Skeletal muscle satellite cell (primary cell): Measurements from ENCODE around the gene PPA1. TPM values are rescaled to one million over a fixed set of nuclear protein-coding genes. Genes with fewer than 3 reads are reported as not detected.

Experiments
- H3K27me3 ChIP-seq: 2 replicates; pipeline ENCODE4 v1.7.0; 2013; ENCODE audit warnings: low read length; ENCODE audit not compliant: control insufficient read depth, insufficient read depth
- H3K36me3 ChIP-seq: 2 replicates; pipeline ENCODE4 v1.7.0; 2013; ENCODE audit warnings: mild to moderate bottlenecking, control low read depth, low read length; ENCODE audit not compliant: insufficient read depth
- H3K4me1 ChIP-seq: 2 replicates; pipeline ENCODE4 v1.7.0; 2013; ENCODE audit warnings: low read length; ENCODE audit not compliant: control insufficient read depth, insufficient read depth
- H3K4me2 ChIP-seq: 2 replicates; pipeline ENCODE4 v1.7.0; 2013; ENCODE audit warnings: mild to moderate bottlenecking, low read length
- H3K4me3 ChIP-seq: 2 replicates; pipeline ENCODE4 v1.7.0; 2013; ENCODE audit warnings: low read length
- H3K9ac ChIP-seq: 2 replicates; pipeline ENCODE4 v1.7.0; 2013; ENCODE audit warnings: mild to moderate bottlenecking, low read depth, low read length, moderate library complexity
- H3K9me3 ChIP-seq: replicated peaks from 2 replicates; pipeline ENCODE4 v1.7.0; 2013; ENCODE audit warnings: mild to moderate bottlenecking, control low read depth, low read length
- total RNA-seq: library from RNA; depleted of rRNA; stranded (reverse); fragments of >200 nt; gene quantifications from 2 replicates; pipeline ENCODE4 v1.2.3, GENCODE V29; 2012; rRNA removed

Gene PPA1
- total RNA-seq = 222 and 323 TPM in 2 replicates

- H3K9me3 ChIP-seq = no peaks in the 10 kb centered on the region
- no peaks in the 10 kb centered on the region for H3K27me3 ChIP-seq
- peak within 1 kb of the TSS; percentile 80 for H3K4me3 ChIP-seq
- peaks cover 5% of the 10 kb centered on the region for H3K36me3 ChIP-seq
- H3K4me1 ChIP-seq = peaks cover 14% of the 10 kb centered on the region
- peak within 1 kb of the TSS; percentile 90 for H3K9ac ChIP-seq
- peak within 1 kb of the TSS; percentile 97 for H3K4me2 ChIP-seq
Measured at GRCh38 chr10:70233109-70233938, at the start of gene PPA1. TSS of gene PPA1 (minus strand) at chr10:70233429. CDS start at chr10:70233327, 102 bp downstream.

DNA sequence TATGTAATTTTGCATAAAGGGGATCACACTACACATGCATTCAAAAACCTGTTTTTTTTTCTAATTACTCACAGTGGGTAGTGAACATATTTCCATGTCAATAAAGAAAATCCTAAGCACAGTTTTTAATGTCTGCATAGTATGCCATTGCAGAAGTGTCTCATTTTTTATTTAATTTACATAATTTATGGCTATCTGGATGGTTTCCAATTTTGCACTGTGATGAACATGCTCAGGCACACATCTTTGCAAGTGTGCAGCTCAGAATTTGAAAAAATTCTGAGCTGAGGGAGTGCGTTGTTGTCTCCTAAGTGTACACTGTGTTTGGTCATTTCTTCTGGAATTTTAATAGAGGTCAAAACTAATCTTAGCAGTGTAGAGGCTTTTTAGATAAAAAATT is 48.4 kb upstream of the PPA1 start:
- no peaks in the 10 kb centered on the region for H3K36me3 ChIP-seq
- no peak overlapping the region for H3K9ac ChIP-seq
- peaks cover 60% of the 10 kb centered on the region for H3K27me3 ChIP-seq
- no peak overlapping the region for H3K4me2 ChIP-seq
- H3K4me3 ChIP-seq = no peak overlapping the region
- peaks cover 4% of the 10 kb centered on the region for H3K4me1 ChIP-seq
- no peaks in the 10 kb centered on the region for H3K9me3 ChIP-seq

DNA sequence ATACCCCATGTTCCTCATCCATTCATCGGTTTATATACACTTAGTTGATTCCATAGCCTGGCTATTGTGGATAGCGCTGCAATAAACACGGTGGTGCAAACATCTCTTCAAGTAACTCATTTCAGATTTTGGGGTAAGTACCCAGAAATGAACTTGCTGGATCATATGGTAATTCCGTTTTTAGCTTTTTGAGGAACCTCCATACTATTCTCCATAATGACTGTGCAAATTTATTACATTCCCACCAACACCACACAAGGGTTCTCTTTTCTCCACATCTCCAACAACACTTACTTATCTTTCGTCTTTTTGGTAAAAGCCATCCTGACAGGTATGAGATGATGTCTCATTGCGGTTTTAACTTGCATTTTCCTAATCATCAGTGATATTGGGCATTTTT is 46.9 kb upstream of the PPA1 start:
- no peak overlapping the region for H3K4me2 ChIP-seq
- no peaks in the 10 kb centered on the region for H3K36me3 ChIP-seq
- peaks cover 52% of the 10 kb centered on the region for H3K27me3 ChIP-seq
- H3K9me3 ChIP-seq = peaks cover 3% of the 10 kb centered on the region
- no peak overlapping the region for H3K9ac ChIP-seq
- H3K4me3 ChIP-seq = no peak overlapping the region
- H3K4me1 ChIP-seq = peaks cover 4% of the 10 kb centered on the region

- Histone ChIP-seq H3K4me1 (peaks cover 5% of the 10 kb centered on the region), H3K36me3 (no peaks in the 10 kb centered on the region), H3K27me3 (peaks cover 26% of the 10 kb centered on the region), H3K9me3 (peaks cover 3% of the 10 kb centered on the region), H3K9ac (no peak overlapping the region), H3K4me2 (no peak overlapping the region), H3K4me3 (no peak overlapping the region)
Measured at GRCh38 chr10:70277396-70278030, 44.3 kb upstream of the PPA1 start.

- Histone ChIP-seq H3K9me3 (peaks cover 3% of the 10 kb centered on the region), H3K4me3 (no peak overlapping the region), H3K4me2 (no peak overlapping the region)
Measured at GRCh38 chr10:70274643-70275042, 41.4 kb upstream of the PPA1 start.

GRCh38 chr10:70272925-70273316 is 39.7 kb upstream of the PPA1 start:
- H3K9ac ChIP-seq = no peak overlapping the region
- H3K4me3 ChIP-seq = no peak overlapping the region
- peaks cover 11% of the 10 kb centered on the region for H3K4me1 ChIP-seq
- H3K36me3 ChIP-seq = no peaks in the 10 kb centered on the region
- no peaks in the 10 kb centered on the region for H3K27me3 ChIP-seq
- H3K4me2 ChIP-seq = peak overlapping the region; percentile 17
- peaks cover 3% of the 10 kb centered on the region for H3K9me3 ChIP-seq

More at GRCh38 chr10:70274643-70275042, 41.4 kb upstream of the PPA1 start:
- Histone ChIP-seq H3K27me3 (peaks cover under 1% of the 10 kb centered on the region), H3K9ac (no peak overlapping the region), H3K4me1 (peaks cover 7% of the 10 kb centered on the region), H3K36me3 (no peaks in the 10 kb centered on the region)

GRCh38 chr10:70271996-70272924 is 39.0 kb upstream of the PPA1 start:
- Histone ChIP-seq H3K36me3 (no peaks in the 10 kb centered on the region), H3K4me1 (peaks cover 17% of the 10 kb centered on the region), H3K27me3 (no peaks in the 10 kb centered on the region), H3K4me2 (no peak overlapping the region), H3K9me3 (peaks cover 3% of the 10 kb centered on the region), H3K9ac (no peak overlapping the region), H3K4me3 (no peak overlapping the region)

GRCh38 chr10:70270952-70271351 is 37.7 kb upstream of the PPA1 start:
- H3K9ac ChIP-seq = no peak overlapping the region
- H3K27me3 ChIP-seq = no peaks in the 10 kb centered on the region
- H3K4me3 ChIP-seq = no peak overlapping the region
- H3K4me1 ChIP-seq = peaks cover 26% of the 10 kb centered on the region
- peaks cover 3% of the 10 kb centered on the region for H3K9me3 ChIP-seq
- H3K36me3 ChIP-seq = no peaks in the 10 kb centered on the region
- no peak overlapping the region for H3K4me2 ChIP-seq

- Histone ChIP-seq H3K9me3 (no peaks in the 10 kb centered on the region), H3K4me2 (no peak overlapping the region)
Measured at GRCh38 chr10:70269741-70270140, 36.5 kb upstream of the PPA1 start.

GRCh38 chr10:70268376-70268775 is 35.1 kb upstream of the PPA1 start:
- H3K4me3 ChIP-seq = no peak overlapping the region
- H3K27me3 ChIP-seq = no peaks in the 10 kb centered on the region
- no peak overlapping the region for H3K9ac ChIP-seq
- no peaks in the 10 kb centered on the region for H3K36me3 ChIP-seq
- peaks cover 23% of the 10 kb centered on the region for H3K4me1 ChIP-seq
- H3K9me3 ChIP-seq = no peaks in the 10 kb centered on the region
- no peak overlapping the region for H3K4me2 ChIP-seq

More at GRCh38 chr10:70269741-70270140, 36.5 kb upstream of the PPA1 start:
- Histone ChIP-seq H3K4me3 (no peak overlapping the region), H3K36me3 (no peaks in the 10 kb centered on the region), H3K27me3 (no peaks in the 10 kb centered on the region), H3K9ac (no peak overlapping the region), H3K4me1 (peaks cover 26% of the 10 kb centered on the region)
